Adrenal gland (tissue), 12 donors: Measurements from ENCODE around the gene CAB39L. TPM values are rescaled to one million over a fixed set of nuclear protein-coding genes. Genes with fewer than 3 reads are reported as not detected.

ENCODE experiments used
- DNase-seq, 7 donors: peaks; one replicate each; pipeline ENCODE4 v3.0.0-alpha.2; 2019 to 2020
- H3K27ac ChIP-seq, 5 donors: fragments of 200-600 bp; sonication (generic) in 4 of 5; 1 replicate in 3 of 5; 2 replicates in 2 of 5; pipeline versions ENCODE4 v1.5.1 to v1.8.0; 2016 to 2020; ENCODE audit warnings: mild to moderate bottlenecking in 1 of 5
- H3K27me3 ChIP-seq: fragments of 200-600 bp; 2 replicates; pipeline ENCODE4 v1.8.0; 2021
- H3K36me3 ChIP-seq, 2 donors: fragments of 200-600 bp; replicated peaks in 1 of 2; 1 replicate in 1 of 2; 2 replicates in 1 of 2; pipeline versions ENCODE4 v1.5.1 to v1.8.0; 2018 to 2022
- H3K4me1 ChIP-seq, 2 donors: fragments of 200-600 bp; replicated peaks in 1 of 2; 1 replicate in 1 of 2; 2 replicates in 1 of 2; pipeline versions ENCODE4 v1.5.1 to v1.8.0; 2018 to 2021
- H3K4me3 ChIP-seq, 4 donors: fragments of 200-600 bp; sonication (generic) in 3 of 4; one replicate each; pipeline ENCODE4 v1.5.1; 2016 to 2018
- H3K9me3 ChIP-seq, 3 donors: fragments of 200-600 bp; sonication (generic) in 1 of 3; replicated peaks in 1 of 3; 1 replicate in 2 of 3; 2 replicates in 1 of 3; pipeline versions ENCODE4 v1.5.1 to v1.8.0; 2016 to 2021
- CTCF ChIP-seq, 6 experiments: fragments of 450-650 bp in 4 of 6; fragments of 200-600 bp in 2 of 6; sonication (generic) in 1 of 6; IDR thresholded peaks; 1 replicate in 5 of 6; 2 replicates in 1 of 6; pipeline versions ENCODE4 v1.5.1 to v1.8.0; 2016 to 2021; ENCODE audit warnings: antibody characterized with exemption in 6 of 6, mild to moderate bottlenecking in 2 of 6, moderate library complexity in 1 of 6
- POLR2A ChIP-seq, 2 donors: fragments of 450-650 bp; IDR thresholded peaks; one replicate each; pipeline ENCODE4 v1.6.1; 2017; ENCODE audit warnings: antibody characterized with exemption in 2 of 2, mild to moderate bottlenecking in 2 of 2, moderate library complexity in 1 of 2
- WGBS, 4 donors: extraction: QIAGEN DNeasy Blood & Tissue Kit in 2 of 4; methylation state at CpG; one replicate each; pipeline versions ENCODE4 v1.1.5 to v1.1.7; 2013 to 2017; 5-methylcytosine and 5-hydroxymethylcytosine counted together
- intact Hi-C, 2 donors: fragments of 100-400 bp; cut with DNase I; formaldehyde crosslinking; loops; one replicate each; pipeline versions ENCODE4 v1.14.1 to v1.15.0; 2022 to 2023
- polyA plus RNA-seq, 3 donors: library from polyadenylated mRNA; stranded (reverse); fragments of 200-250 nt in 2 of 3; fragments of 350-450 nt in 1 of 3; fragmentation: Illumina TruSeq in 1 of 3; extraction: RNeasy Lipid Tissue Mini Kit (QIAGEN cat#74804) in 1 of 3; gene quantifications; one replicate each; pipeline ENCODE4 v1.2.3, GENCODE V29; 2013 to 2014
- total RNA-seq, 9 donors: library from RNA; depleted of rRNA in 4 of 9; stranded (reverse); fragments of >200 nt in 4 of 9; fragments of 120-200 nt in 1 of 9; fragmentation: NEBNext Ultra II Directional in 1 of 9; extraction: Animal tissue kit (Norgen Biotek cat#: 25700) in 1 of 9; gene quantifications; one replicate each; pipeline versions ENCODE4 v1.1.0 to v1.2.4, GENCODE V29; 2013 to 2023
- donor health status: healthy with polysubstance abuse.
- donor health status: Bipolar disorder and iron deficiency.
- donor health status: DM: yes; HTN: yes; CAD: no.
- donor health status: DM: no; HTN: no; CAD: no.
- donor health status: DM: no; HTN: no; CAD: no.
- donor health status: DM: yes; HTN: yes; CAD: no.

Gene CAB39L
- total and polyA plus RNA-seq, 12 donors, result 17.8 to 115 (median 47.8) TPM

GRCh38 chr13:49464085-49464484 lies 20.2 kb upstream of the CAB39L start:
- no peak overlapping the region for H3K27ac ChIP-seq
- H3K4me1 ChIP-seq, result no peaks in the 10 kb centered on the region
- no peak overlapping the region for H3K4me3 ChIP-seq
- no peak for TF ChIP-seq POLR2A (IDR thresholded peaks at IDR 0.05)
- TF ChIP-seq CTCF (IDR thresholded peaks at IDR 0.05), result no peak
- no peaks in the 10 kb centered on the region for H3K27me3 ChIP-seq
- H3K36me3 ChIP-seq, result peaks cover 0 to 35% of the 10 kb centered on the region in 2 donors
- 61 to 89% (median 84%) methylated on average over 1 of the region's 1 CpG for WGBS, 4 donors
- H3K9me3 ChIP-seq, result no peaks in the 10 kb centered on the region
- intact Hi-C loops, result loop anchor here in 1 of 2 donors (10.0 kb wide), 1 partner anchor 141 kb away; no protein-coding TSS in a partner anchor
- no peak for DNase-seq

- TF ChIP-seq CTCF (IDR thresholded peaks at IDR 0.05), result no peak
- TF ChIP-seq POLR2A (IDR thresholded peaks at IDR 0.05), result no peak
- Histone ChIP-seq H3K36me3 (peaks cover 0 to 14% of the 10 kb centered on the region in 2 donors), H3K4me1 (peaks cover 10 to 27% of the 10 kb centered on the region in 2 donors), H3K4me3 (no peak overlapping the region), H3K27me3 (no peaks in the 10 kb centered on the region), H3K9me3 (no peaks in the 10 kb centered on the region), H3K27ac (no peak overlapping the region)
- 91 to 100% (median 94%) methylated on average over 1 of the region's 1 CpG for WGBS, 4 donors
- DNase-seq, result no peak
- intact Hi-C loops, result no loop called here
Observed at GRCh38 chr13:49459580-49459979, 15.7 kb upstream of the CAB39L start.

- no peak for TF ChIP-seq CTCF (IDR thresholded peaks at IDR 0.05)
- TF ChIP-seq POLR2A (IDR thresholded peaks at IDR 0.05), result no peak
- Histone ChIP-seq H3K4me1 (peaks cover 10 to 31% of the 10 kb centered on the region in 2 donors), H3K36me3 (peaks cover 0 to 13% of the 10 kb centered on the region in 2 donors), H3K27ac (peak overlapping the region in 1 of 5 donors; percentile 19), H3K9me3 (no peaks in the 10 kb centered on the region), H3K4me3 (peak overlapping the region in 1 of 4 donors; percentile 2), H3K27me3 (no peaks in the 10 kb centered on the region)
- intact Hi-C loops, result no loop called here
- 54 to 71% (median 57%) methylated on average over 7 of the region's 7 CpGs for WGBS, 4 donors
- DNase-seq, result peak in 5 of 7 donors; percentile 29 to 68 (median 42)
Observed at GRCh38 chr13:49457221-49457620, 13.4 kb upstream of the CAB39L start.

GRCh38 chr13:49456156-49456555 lies 12.3 kb upstream of the CAB39L start:
- DNase-seq, result no peak
- 87 to 95% (median 94%) methylated on average over 1 of the region's 1 CpG for WGBS, 4 donors
- H3K9me3 ChIP-seq, result no peaks in the 10 kb centered on the region
- H3K4me3 ChIP-seq, result no peak overlapping the region
- H3K27ac ChIP-seq, result peak overlapping the region in 1 of 5 donors; percentile 2
- intact Hi-C loops, result no loop called here
- TF ChIP-seq CTCF (IDR thresholded peaks at IDR 0.05) (no peak), POLR2A (IDR thresholded peaks at IDR 0.05) (no peak)
- peaks cover 10 to 31% of the 10 kb centered on the region in 2 donors for H3K4me1 ChIP-seq
- no peaks in the 10 kb centered on the region for H3K27me3 ChIP-seq
- peaks cover 0 to 2% of the 10 kb centered on the region in 2 donors for H3K36me3 ChIP-seq
